Right kidney (tissue), 1 donor: ENCODE data around the gene NGLY1.

Experiments
- DNase-seq: peaks from one replicate; pipeline ENCODE4 v3.0.0-alpha.2; 2016

Gene NGLY1

GRCh38 chr3:25784971-25785370, 1.7 kb upstream of the NGLY1 start:
- DNase-seq, result no peak

DNA sequence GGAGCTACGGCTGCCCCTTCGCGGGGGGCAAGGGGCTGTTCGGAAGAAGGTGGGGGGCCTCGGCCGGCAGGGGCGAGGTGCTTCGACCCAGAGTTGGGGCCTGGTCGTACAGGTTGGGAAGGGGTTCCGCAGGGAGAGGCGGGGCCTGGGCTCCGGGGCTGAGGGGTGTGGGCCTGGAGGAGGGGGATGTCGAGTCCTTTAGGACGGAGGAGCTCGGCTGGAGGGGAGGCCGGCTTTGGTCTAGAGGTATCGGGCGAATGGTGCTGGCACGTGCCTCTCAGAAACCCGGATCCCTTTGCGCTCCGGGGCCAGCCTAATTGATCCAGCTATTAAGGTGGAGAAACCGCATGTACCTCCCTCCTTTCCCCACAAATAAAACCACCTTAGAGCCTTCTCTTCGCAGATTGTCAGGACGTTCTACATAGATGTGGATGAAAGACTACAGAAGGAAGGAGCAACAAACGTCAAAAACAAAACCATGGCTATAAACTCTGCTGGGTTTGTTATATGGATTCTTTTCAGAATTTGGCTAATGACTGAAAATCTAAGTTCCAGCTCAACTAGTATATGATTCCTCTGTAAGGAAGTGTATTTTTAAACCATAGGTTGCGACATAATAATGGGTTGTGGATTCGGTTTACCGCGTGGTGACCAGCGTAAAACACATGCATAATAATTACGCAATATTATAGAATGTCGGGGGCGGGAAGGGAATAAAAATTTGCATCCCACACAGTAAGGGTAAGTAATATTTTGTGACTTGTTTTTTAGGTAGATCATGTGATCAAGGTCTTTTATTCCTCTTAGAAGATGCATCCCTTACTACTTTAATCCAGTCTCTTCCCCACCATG, 644 bp upstream of the NGLY1 start:
- peak; percentile 82 for DNase-seq

DNA sequence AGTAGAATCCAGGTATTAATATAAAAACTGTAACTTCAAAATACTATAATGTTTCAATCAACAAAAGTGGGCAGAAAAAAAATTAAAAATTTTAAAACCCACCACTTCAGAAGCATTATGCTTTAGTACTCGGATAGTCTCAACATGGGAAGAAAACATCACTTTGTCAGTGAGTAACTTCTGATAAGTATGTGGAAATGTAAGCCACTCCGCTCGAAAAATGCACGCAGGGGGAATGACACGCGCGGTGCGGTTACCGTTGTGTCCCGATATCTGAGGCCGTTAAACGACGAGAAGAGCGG, 656 bp downstream of the NGLY1 start:
- no peak for DNase-seq

- no peak for DNase-seq
Measured at GRCh38 chr3:25781758-25782594, 1.3 kb downstream of the NGLY1 start.

DNA sequence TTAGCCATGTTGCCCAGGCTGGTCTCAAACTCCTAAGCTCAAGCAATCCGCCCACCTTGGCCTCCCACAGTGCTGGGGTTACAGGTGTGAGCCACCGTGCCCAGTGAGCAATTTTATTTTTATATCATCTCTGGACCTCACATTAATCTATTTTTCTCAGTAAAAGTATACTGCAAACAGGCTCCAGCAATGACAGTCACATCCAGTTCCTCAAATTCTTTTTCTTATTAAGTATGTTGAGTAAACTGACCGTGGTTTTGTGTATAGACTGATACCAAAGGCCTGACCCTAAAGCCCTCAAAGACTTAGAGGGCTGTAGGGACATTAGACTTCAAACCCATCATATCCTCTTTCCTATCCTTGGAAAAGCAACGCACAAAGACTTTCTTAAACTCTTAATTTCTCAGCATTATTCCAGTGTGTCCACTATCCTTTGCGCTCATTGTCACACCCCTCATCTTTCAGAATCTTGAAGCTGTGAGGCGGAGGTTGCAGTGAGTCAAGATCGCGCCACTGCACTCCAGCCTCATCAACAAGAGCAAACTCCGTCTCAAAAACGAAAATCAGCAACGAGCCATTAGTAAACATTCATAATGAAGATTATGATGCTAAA, 2.0 kb downstream of the NGLY1 start:
- DNase-seq, result no peak

DNA sequence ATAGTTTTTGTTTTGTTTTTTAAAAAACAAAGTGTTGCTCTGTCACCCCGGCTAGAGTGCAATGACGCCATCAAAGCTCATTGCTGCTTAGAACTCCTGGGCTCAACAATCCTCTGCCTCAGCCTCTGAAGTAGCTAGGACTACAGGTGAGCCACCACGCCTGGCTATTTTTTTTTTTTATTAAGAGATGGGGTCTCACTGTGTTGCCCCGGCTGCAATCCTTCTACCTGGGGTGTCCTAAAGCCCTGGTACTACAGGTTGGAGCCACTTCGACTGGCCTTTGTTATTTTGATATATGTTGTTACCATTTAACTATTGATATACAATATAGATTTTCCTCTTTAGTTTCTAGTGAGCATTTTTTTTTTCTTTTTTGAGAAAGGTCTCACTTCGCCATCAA, 2.6 kb downstream of the NGLY1 start:
- DNase-seq, result no peak

DNA sequence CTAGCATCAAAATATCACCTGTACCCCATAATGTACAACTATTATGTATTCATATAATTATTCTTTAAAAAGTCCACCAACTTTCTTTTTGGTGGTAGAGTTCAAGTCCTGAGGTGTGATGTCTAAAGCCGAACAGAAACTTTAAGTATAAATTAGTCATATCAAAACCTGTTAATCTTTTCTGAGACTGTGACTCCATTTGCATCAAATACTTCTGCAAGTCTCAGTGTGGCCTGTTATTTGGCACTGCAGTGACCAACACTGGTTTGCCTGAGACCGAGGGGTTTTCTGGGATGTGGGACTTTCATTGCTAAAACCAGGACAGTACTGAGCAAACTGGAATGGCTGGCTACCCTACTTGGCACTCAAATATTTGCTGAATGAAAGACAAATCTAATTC, 7.3 kb downstream of the NGLY1 start:
- no peak for DNase-seq

DNA sequence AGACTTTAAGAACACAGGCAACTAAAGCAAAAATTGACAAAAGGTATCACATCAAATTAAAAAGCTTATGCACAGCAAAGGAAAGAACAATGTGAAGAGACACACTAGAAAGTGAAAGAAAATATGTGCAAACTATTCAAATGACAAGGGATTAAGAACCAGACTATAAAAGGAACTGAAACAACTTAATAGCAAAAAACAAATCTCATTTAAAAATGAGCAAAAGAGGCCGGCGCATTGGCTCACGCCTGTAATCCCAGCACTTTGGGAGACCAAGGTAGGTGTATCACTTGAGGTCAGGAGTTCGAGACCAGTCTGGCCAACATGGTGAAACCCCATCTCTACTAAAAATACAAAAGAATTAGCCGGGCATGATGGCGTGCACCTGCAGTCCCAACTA, 14.4 kb downstream of the NGLY1 start:
- DNase-seq, result no peak

- no peak for DNase-seq
Measured at GRCh38 chr3:25751725-25752124, 31.5 kb downstream of the NGLY1 start.

GRCh38 chr3:25751048-25751447, 32.2 kb downstream of the NGLY1 start:
- DNase-seq, result no peak

DNA sequence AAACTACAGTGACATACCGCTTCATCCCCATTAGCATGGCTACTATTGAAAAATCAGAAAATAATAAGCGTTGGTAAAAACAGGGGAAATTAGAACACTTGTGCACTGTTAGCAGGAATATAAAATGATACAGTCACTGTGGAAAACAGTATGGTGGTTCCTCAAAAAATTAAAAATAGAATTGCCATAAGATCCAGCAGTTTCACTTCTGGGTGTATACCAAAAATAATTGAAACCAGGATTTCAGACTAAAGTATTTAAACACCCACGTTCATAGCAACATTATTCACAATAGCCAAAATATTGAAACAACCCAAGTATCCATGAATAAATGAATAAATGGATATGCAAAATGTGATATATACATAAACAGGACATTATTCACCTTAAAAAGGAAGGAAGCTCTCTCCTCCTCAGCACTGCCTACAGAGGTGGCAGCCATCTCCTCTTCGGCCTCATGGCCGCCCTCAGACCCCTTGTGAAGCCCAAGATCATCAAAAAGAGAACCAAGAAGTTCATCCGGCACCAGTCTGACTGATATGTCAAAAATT, 34.1 kb downstream of the NGLY1 start:
- DNase-seq, result no peak

DNA sequence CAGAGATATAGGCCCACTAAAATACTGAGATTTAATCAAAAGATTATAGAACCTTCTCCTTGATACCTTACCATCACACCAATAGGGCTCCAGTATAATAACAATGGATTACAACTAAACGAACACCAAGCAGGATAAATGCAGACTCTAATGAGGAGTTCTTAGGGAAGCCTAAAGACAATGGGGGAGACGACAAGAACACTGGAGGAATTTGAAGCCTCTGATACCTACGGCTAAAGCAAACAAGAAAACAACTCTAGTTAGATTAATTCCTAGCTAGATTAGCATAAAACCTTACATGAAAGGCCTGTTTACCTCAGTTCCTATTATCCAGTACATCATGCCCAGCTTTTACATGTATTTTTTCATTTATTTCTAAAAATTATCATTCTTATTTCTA, 35.1 kb downstream of the NGLY1 start:
- DNase-seq, result no peak

- no peak for DNase-seq
Measured at GRCh38 chr3:25747033-25747432, 36.2 kb downstream of the NGLY1 start.

- no peak for DNase-seq
Measured at GRCh38 chr3:25744470-25744869, 38.8 kb downstream of the NGLY1 start.

DNA sequence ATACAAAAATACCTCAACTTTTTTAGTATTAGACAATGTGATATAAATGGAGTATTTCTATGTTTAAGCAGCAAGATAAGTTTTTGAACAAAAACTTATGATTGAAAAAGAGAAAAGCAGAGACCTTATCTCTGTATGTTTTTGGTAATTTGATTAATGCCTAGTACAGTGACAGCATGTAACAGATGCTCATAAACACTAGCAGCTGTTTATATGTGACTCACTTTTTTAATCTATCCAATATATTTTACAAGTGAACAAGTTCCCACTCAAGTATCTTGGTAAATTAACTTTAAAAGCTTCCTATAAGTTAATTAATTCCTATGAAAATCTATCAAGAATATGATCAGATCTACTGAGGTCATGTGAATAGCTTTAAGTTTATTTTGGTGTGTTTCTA, 55.1 kb downstream of the NGLY1 start:
- DNase-seq, result no peak

GRCh38 chr3:25727316-25727715, 55.9 kb downstream of the NGLY1 start:
- no peak for DNase-seq

- DNase-seq, result no peak
Measured at GRCh38 chr3:25725810-25726209, 57.4 kb downstream of the NGLY1 start.

DNA sequence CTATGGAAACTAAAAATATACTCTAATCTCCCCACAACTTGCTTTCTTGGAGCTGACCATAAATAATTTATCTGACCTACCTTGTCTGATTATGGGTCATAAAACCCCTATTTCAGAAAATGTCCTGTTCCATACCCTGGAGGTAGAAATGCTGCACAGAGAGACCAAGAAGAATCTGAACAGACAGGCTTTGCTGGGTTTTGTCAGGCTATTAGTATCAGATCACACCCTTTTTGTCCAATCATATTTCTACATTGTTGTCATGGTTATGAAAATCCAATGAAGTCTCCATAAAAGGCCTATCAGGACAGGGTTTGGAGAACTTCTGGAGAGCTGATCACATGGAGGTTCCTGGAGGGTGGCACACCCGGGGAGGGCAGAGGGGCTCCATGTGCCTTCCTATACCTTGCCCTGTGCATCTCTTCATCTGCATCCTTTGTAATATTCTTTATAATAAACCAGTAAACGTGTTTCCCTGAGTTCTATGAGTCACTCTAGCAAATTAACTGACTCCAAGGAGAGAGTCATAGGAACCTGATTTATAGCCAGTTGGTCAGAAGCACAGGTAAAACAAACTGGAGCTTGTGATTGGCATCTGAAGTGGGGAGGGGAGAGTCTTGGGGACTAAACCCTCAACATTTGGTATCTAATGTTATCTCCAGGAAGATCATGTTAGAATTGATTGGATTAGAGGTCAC, 58.1 kb downstream of the NGLY1 start:
- DNase-seq, result no peak

DNA sequence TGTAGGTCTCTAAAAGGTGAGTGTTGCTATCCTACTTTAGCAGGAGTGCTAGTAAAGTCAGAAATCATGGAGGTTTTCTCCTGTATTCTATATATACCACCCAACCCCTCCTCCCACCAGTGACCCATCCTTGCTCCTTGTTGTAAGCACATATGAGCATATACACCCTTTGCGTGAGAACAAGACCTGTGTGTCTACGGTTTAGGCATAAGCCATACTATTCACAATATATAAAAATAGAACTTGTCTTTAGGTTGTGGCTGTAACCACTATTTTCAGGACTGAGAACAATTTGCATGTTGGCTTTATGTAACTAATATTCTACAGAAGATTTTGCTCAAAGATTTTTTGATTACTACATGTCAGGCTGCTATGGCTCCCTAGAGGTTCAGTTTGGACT, 59.4 kb downstream of the NGLY1 start:
- DNase-seq, result no peak

GRCh38 chr3:25719321-25719720, 63.9 kb downstream of the NGLY1 start:
- no peak for DNase-seq

DNA sequence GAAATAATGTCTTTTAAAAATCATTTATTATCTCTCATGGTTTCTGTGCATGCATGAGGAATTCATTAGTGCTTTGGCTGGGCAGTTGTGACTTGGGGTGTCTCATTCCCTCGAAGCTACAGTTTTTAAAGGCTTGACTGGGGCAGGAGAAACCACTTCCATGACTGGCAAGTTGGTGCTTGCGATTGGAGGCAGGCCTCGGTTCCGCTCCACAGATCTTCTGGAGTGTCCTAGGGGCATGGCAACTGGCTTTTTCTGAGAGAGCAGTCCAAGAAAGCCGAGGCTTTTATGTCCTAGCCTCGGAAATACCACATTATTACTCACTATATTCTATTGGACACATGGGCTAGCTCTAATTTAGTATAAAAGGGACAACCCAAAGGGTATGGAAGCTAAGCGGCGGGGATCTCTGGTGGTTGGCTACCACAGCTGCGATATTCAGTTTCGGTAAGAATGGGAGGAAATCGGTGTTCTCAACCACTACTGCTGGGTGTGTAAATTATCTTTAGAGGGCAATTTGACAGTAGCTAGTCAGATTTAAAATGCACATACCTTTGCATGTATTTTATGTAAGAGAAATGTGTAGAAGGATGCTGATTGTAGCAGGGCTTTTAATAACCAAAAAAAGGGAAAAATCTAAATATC, 69.8 kb downstream of the NGLY1 start:
- DNase-seq, result no peak

DNA sequence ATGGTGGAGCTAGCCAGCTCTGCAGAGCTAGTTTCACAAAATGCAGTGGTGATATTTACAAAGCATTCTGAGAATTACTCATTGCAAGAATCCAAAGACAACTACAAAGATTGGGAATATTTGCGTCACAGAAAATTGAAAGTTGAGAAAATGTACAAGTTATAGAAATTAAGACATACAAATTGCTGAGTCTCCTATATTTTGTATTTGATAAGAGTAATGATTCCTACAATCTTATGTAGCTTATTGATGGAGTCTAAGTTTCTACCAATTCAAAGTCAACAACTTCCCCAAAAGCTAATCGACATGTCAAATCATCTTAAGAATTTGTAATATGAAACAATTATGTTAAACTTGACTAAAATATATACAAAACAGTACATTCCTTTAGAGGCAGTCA, 72.2 kb downstream of the NGLY1 start:
- no peak for DNase-seq
